K562 (cell line): ENCODE measurements around the gene TBC1D1. TPM values are rescaled to one million over a fixed set of nuclear protein-coding genes. Genes with fewer than 3 reads are reported as not detected.
A peak's percentile ranks its signal among the peaks of the same experiment; 100 is the strongest.

Source experiments
- ATAC-seq: fragments of 200-7000 bp; cut with Tn5 transposase; 3 replicates; pipeline ENCODE4 v1.9.1; 2020; ENCODE audit warnings: moderate library complexity
- BruUV-seq: library from RNA; stranded (reverse); fragments of 400-500 nt; replicated peaks from 2 replicates; lab custom pipeline; 2021; lab: Mats Ljungman, UMichigan
- CTCF ChIA-PET: fragments of 300-600 bp; formaldehyde crosslinking; extraction: SDS; loops from one replicate; lab custom pipeline; 2021; ENCODE audit warnings: low intra/inter-chr PET ratio; lab: Yijun Ruan, JAX
- POLR2A ChIA-PET: fragments of 300-600, 350-650 bp; sonication (Branson Sonifier 250); formaldehyde crosslinking; extraction: SDS; loops from one replicate; lab custom pipeline; 2021; ENCODE audit warnings: antibody characterized with exemption, inconsistent platforms; lab: Yijun Ruan, JAX
- DNase-seq, 4 experiments: peaks; one replicate each; pipeline versions ENCODE4 v3.0.0 to v3.0.0-alpha.2; 2011 to 2018; ENCODE audit warnings: low spot score in 3 of 4, mixed read lengths in 3 of 4; ENCODE audit errors: extremely low read depth in 1 of 4
- FAIRE-seq: peaks from 2 replicates; lab custom pipeline; 2011; peaks lifted over from hg19 to GRCh38; lab: Jason Lieb, UNC
- H2AFZ ChIP-seq: 2 replicates; pipeline ENCODE4 v1.6.0; 2011; ENCODE audit warnings: low read depth, low read length, control low read depth, inconsistent platforms
- H3K27ac ChIP-seq: fragments of 200-600 bp; 3 replicates; pipeline ENCODE4 v1.8.0; 2011; ENCODE audit warnings: low read depth, mild to moderate bottlenecking, control low read depth, inconsistent platforms, low read length, moderate library complexity, mixed read lengths; ENCODE audit errors: extremely low read depth
- H3K27me3 ChIP-seq, 2 experiments: fragments of 300-600 bp in 1 of 2; 2 replicates in 1 of 2; 3 replicates in 1 of 2; pipeline versions ENCODE4 v1.6.0 to v1.8.0; 2011; ENCODE audit warnings: inconsistent platforms in 2 of 2, low read length in 2 of 2, mild to moderate bottlenecking in 1 of 2, mixed read lengths in 1 of 2, moderate library complexity in 1 of 2; ENCODE audit not compliant: control insufficient read depth in 2 of 2, insufficient read depth in 2 of 2
- H3K36me3 ChIP-seq: fragments of 300-600 bp; 3 replicates; pipeline ENCODE4 v1.8.0; 2011; ENCODE audit warnings: mild to moderate bottlenecking, low read length, inconsistent platforms; ENCODE audit not compliant: control insufficient read depth, insufficient read depth
- H3K4me1 ChIP-seq, 2 experiments: fragments of 200-600 bp in 1 of 2; replicated peaks in 1 of 2; 2 replicates in 1 of 2; 3 replicates in 1 of 2; pipeline versions ENCODE4 v1.5.1 to v1.8.0; 2011; ENCODE audit warnings: inconsistent platforms in 2 of 2, low read length in 2 of 2, mild to moderate bottlenecking in 1 of 2, mixed read lengths in 1 of 2, moderate library complexity in 1 of 2; ENCODE audit not compliant: control insufficient read depth in 2 of 2, insufficient read depth in 2 of 2
- H3K4me2 ChIP-seq: 2 replicates; pipeline ENCODE4 v1.6.1; 2011; ENCODE audit warnings: low read length, control low read depth, inconsistent platforms, mixed read lengths; ENCODE audit not compliant: insufficient read depth
- H3K4me3 ChIP-seq: fragments of 200-600 bp; sonication (generic), shearing (Covaris generic); 2 replicates; pipeline ENCODE4 v1.5.1; 2016; ENCODE audit warnings: control low read depth, inconsistent platforms
- H3K79me2 ChIP-seq: fragments of 200-600 bp; 3 replicates; pipeline ENCODE4 v1.8.0; 2011; ENCODE audit warnings: low read length, inconsistent platforms; ENCODE audit not compliant: control insufficient read depth, insufficient read depth
- H3K9ac ChIP-seq, 2 experiments: 2 replicates each; pipeline versions ENCODE4 v1.6.0 to v1.6.1; 2011; ENCODE audit warnings: low read depth in 2 of 2, low read length in 2 of 2, control low read depth in 1 of 2, inconsistent platforms in 1 of 2, mild to moderate bottlenecking in 1 of 2, mixed read lengths in 1 of 2; ENCODE audit not compliant: insufficient read depth in 1 of 2
- H3K9me1 ChIP-seq: one replicate; pipeline ENCODE4 v1.6.0; 2011; ENCODE audit warnings: inconsistent platforms, mild to moderate bottlenecking, low read length, moderate library complexity; ENCODE audit not compliant: control insufficient read depth, insufficient read depth
- H3K9me3 ChIP-seq: replicated peaks from 2 replicates; pipeline ENCODE4 v1.5.1; 2011; ENCODE audit warnings: low read depth, low read length, inconsistent platforms; ENCODE audit not compliant: control insufficient read depth, insufficient read depth
- H4K20me1 ChIP-seq: replicated peaks from 2 replicates; pipeline ENCODE4 v1.6.1; 2011; ENCODE audit warnings: low read length, inconsistent platforms, mixed read lengths; ENCODE audit not compliant: control insufficient read depth, insufficient read depth
- CEBPB ChIP-seq: fragments of 450-650 bp; IDR thresholded peaks from 2 replicates; pipeline ENCODE4 v1.6.1; 2016; ENCODE audit warnings: missing genetic modification characterization, missing compliant biosample characterization
- CEBPG ChIP-seq, 3 experiments: fragments of 200-800 bp in 1 of 3; sonication (Bioruptor generic) in 1 of 3; sonication (generic) in 1 of 3; formaldehyde crosslinking in 1 of 3; IDR thresholded peaks in 2 of 3; conservative IDR thresholded peaks in 1 of 3; 2 replicates each; pipeline versions ENCODE4 v1.6.1 to v1.8.0; 2016 to 2022; ENCODE audit warnings: missing compliant biosample characterization in 2 of 3, missing genetic modification characterization in 2 of 3, mild to moderate bottlenecking in 1 of 3, missing genetic modification reagents in 1 of 3
- KDM4B ChIP-seq, 2 experiments: fragments of 450-650 bp in 1 of 2; sonication (generic) in 1 of 2; IDR thresholded peaks; 2 replicates each; pipeline ENCODE4 v1.6.1; 2016 to 2017; ENCODE audit warnings: borderline replicate concordance in 2 of 2, antibody characterized with exemption in 1 of 2, low read depth in 1 of 2, mild to moderate bottlenecking in 1 of 2
- ZNF507 ChIP-seq: conservative IDR thresholded peaks from 2 replicates; pipeline ENCODE4 v1.6.1; 2017; ENCODE audit warnings: missing genetic modification characterization, missing compliant biosample characterization
- WGBS: fragments of 100-300 bp; shearing (Covaris generic); methylation state at CpG from one replicate; pipeline ENCODE4 v1.1.6; 2016; ENCODE audit warnings: low coverage, mixed read lengths; ENCODE audit not compliant: insufficient coverage; ENCODE audit errors: missing lambda C conversion rate; 5-methylcytosine and 5-hydroxymethylcytosine counted together
- in situ Hi-C: fragments of 300-500 bp; cut with MboI; formaldehyde crosslinking; loops from 4 replicates; pipeline ENCODE4 v1.15.0; 2018; ENCODE audit warnings: inconsistent platforms, mixed read lengths
- intact Hi-C: fragments of 100-400 bp; cut with micrococcal nuclease; formaldehyde crosslinking; loops from 2 replicates; pipeline ENCODE4 v1.14.2; 2022
- polyA plus RNA-seq, 8 experiments: library from polyadenylated mRNA; depleted of rRNA in 4 of 8; stranded (reverse) in 5 of 8; unstranded in 3 of 8; fragments of >200 nt; fragmentation: Nextera tagmentation in 2 of 8; fragmentation: Illumina TruSeq in 1 of 8; extraction: Ambion mirVana in 2 of 8; extraction: Trizol in 1 of 8; gene quantifications; 2 replicates each; pipeline versions ENCODE4 v1.2.1 to v1.2.3, GENCODE V29; 2011 to 2014; ENCODE audit warnings: inconsistent platforms in 1 of 8, missing spikeins in 1 of 8
- total RNA-seq, 7 experiments: library from RNA; depleted of rRNA in 6 of 7; stranded (reverse); fragments of >200 nt in 6 of 7; fragmentation: Illumina TruSeq in 2 of 7; extraction: Trizol in 2 of 7; gene quantifications; 2 replicates each; pipeline versions ENCODE4 v1.2.1 to v1.2.3, GENCODE V29; 2011 to 2021; ENCODE audit warnings: low replicate concordance in 1 of 7

TBC1D1 gene
- total and polyA plus RNA-seq, 9 of the 15 experiments (the other 6 are each of a cell fraction or from before 2014, with no cell fraction given): 0.59 to 14.2 (median 8.8) TPM

DNA sequence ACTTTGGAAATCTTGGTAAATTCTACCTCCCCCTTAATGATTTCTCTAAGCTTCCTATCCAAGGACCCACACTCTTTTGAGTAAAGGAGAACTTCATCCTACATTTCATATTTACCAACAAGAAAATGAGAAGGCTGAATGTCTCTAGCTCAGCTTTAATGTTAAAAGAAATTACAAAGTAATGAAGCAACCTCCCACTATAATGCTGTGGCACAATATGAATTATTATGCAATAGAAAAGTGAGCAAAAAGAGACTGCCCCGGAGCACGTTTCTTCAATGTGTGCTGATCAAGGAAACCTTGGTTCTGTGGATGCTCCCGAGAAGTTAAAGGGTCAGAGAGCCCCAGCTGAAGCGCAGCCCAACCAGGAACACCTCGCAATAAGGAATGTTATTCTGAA, 9.1 kb upstream of the TBC1D1 start:
- Histone ChIP-seq H3K4me2 (no peak overlapping the region), H3K9me3 (no peaks in the 10 kb centered on the region), H3K9ac (no peak overlapping the region), H4K20me1 (no peaks in the 10 kb centered on the region), H3K79me2 (no peaks in the 10 kb centered on the region), H3K4me1 (peaks cover 0 to 2% of the 10 kb centered on the region in 2 experiments; a peak in 2 of 5 replicates), H3K4me3 (no peak overlapping the region), H3K9me1 (no peaks in the 10 kb centered on the region), H3K36me3 (no peaks in the 10 kb centered on the region), H2AFZ (no peak overlapping the region), H3K27ac (no peak overlapping the region), H3K27me3 (0 out of 5 replicates have a peak, but pooled peaks cover 0 to 2% of the 10 kb centered on the region in 2 experiments)
- CTCF ChIA-PET: no interaction called here
- intact Hi-C loops: no loop called here
- BruUV-seq: no TSS peak
- ATAC-seq (no peak), FAIRE-seq (no peak), DNase-seq (no peak)
- POLR2A ChIA-PET: interaction anchor here (1.0 kb wide), 1 partner anchor 18 kb away, joined by 3 read pairs; no protein-coding TSS in a partner anchor
- TF ChIP-seq CEBPG (CRISPR knock-in tag; IDR thresholded peaks at IDR 0.05): no peak
- 0 out of 4 replicates have a peak, but pooled peaks of 1 of the 2 experiments have one; percentile 24 for TF ChIP-seq CEBPG (tag; conservative IDR thresholded peaks at IDR 0.05 in 1 of 2, IDR thresholded peaks at IDR 0.05 in 1 of 2)
- no peak for TF ChIP-seq KDM4B (IDR thresholded peaks at IDR 0.05; ENCODE audit: borderline replicate concordance in 2 of 2, low read depth in 1 of 2)
- peak; percentile 32 for TF ChIP-seq CEBPB (tag)
- no peak for TF ChIP-seq ZNF507 (tag)
- in situ Hi-C loops: no loop called here
- 0% methylated on average over 5 of the region's 5 CpGs for WGBS
